C4-2B (cell line): ENCODE results near the gene RANBP17.

Source experiments
- CTCF ChIP-seq: fragments of 450-650 bp; conservative IDR thresholded peaks from 2 replicates; pipeline ENCODE4 v1.5.1; 2017; ENCODE audit warnings: mild to moderate bottlenecking
- ZFX ChIP-seq: fragments of 450-650 bp; IDR thresholded peaks from 2 replicates; pipeline ENCODE4 v1.6.1; 2017

DNA sequence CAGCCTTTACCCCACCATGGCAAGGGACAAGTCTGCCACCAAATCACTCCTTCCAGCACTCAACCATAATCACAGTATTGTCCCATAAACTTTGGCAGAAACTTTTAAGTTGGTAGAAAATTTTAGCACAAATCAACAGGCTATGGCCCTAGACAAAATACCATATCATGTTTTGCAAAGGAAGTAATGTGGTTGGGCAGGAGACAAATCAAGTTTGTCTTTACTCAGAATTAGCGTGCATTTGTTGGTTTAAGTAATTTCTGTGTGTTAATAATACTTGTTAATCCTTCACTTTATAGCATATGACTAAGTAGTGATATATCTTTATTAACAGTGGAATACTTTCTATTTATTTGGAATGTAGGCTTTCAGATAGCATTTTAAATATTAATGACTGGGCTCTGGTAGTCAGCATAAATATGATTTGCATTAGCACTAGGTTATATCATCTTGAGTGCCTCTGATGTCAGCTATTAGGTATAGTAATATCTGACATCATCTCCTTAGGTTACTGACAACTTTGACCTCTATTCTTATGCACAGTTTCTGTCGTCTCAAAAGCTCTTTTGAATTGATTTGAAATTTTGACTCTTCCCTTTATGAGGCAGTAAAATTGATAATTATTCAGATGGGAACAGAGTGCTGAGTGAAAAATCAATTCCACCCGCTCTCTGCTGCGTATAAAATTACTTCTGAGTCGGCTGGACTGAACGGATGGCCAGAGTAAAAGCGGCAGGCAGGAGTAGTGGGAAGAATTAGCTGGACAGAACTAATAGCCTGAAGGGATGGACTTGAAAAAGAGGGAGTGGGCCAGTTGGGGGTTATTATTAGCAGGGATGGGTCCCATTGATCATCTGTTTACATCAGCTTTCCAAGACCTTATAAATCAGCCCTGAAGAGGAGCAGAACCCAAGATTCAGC lies 407.1 kb downstream of the RANBP17 start:
- TF ChIP-seq CTCF (no peak), ZFX (no peak)
